Stimulated activated CD4-positive, alpha-beta T cell treated with anti-CD3 and anti-CD28 coated beads, TNF-alpha, amount 100 ng/mL, for 1 hour (primary cell): ENCODE results near the gene TOMM7.
"Not testable (repeated sequence)": the region's sequence is repeated elsewhere in the genome, so short reads cannot be mapped to it uniquely, and the experiment has no call there.

Experiments
- DNase-seq, 3 donors: peaks; one replicate each; pipeline ENCODE4 v3.0.0-alpha.2; 2020; ENCODE audit warnings: low read depth in 3 of 3, low spot score in 1 of 3

Gene TOMM7

GRCh38 chr7:22824760-22825159, 2.1 kb upstream of the TOMM7 start:
- no peak for DNase-seq

GRCh38 chr7:22823142-22823497, 471 bp upstream of the TOMM7 start:
- DNase-seq: no peak

DNA sequence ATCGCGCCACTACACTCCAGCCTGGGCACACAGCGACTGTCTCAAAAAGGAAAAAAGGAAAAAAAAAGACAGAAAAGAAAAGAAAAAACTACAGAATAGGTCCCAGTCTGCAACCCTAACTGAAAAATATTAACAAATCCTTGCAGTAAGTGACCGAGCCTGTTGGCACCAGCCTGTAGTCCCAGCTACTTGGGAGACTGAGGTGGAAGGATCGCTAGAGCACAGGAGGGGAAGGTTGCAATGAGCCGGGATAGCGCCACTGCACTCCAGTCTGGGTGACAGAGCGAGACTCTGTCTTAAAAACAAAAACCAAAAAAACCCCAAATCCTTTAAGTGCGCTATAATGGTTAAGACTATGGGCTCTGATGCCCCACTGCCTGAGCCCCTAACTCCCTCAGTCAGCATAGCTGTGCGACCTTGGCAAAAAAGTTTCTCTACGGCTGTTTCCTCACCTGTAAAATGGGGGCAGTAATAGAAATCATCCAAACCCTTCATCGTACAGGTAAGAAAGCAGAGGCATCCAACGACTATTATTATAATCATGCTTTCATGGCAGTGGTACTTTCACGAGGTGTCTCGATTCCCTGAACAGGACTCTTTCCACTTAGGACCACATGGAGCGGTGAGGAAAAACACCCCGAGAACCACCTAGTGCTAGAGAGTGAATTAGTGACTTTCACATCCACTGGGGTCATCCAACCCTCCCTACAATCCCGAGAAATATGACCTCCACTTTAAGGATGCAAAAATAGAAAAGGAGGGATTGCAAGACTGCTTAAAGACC, 755 bp downstream of the TOMM7 start:
- DNase-seq: no peak

DNA sequence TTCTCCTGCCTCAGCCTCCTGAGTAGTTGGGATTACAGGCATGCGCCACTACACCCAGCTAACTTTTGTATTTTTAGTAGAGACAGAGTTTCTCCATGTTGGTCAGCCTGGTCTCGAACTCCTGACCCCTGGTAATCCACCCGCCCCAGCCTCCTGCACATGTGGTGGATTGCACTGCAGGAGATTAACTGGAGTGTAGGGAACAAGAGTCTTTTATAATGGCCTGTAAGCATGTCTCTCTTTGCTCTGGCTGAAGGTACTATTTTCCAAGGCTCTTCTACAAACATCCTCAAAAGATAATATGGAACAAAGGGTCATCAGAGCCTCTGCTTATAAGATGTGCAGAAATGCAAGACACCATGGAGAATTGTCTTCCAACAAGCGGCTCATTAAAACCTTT, 3.2 kb downstream of the TOMM7 start:
- no peak for DNase-seq

- no peak for DNase-seq
Measured at GRCh38 chr7:22814261-22815208, 8.1 kb downstream of the TOMM7 start.

GRCh38 chr7:22812353-22812752, 10.3 kb downstream of the TOMM7 start:
- no peak for DNase-seq

DNA sequence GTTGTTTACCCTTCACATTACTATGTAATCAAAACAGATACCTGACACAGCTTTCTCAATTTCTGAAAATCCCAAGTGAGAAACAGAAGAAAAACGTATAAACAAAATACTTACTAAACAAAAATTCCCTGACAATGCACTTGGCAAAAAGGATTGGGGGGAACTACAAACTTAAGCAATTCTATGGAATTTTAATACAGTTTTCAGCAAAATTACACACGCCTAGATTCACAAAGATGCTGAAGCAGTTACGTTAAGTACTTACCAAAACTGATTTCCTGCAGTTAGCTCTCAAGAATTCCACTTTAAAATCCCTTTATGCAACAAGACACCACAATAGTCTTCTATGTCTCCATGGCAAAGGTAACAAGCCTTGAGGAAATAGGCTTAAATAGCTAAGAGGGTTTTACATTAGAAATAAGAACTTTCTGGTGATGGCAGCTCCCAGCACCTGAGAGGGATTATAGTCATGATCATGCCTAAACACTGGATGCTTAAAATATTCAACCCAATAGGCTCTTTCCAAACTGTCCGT, 10.8 kb downstream of the TOMM7 start:
- DNase-seq: no peak

- DNase-seq: no peak
Measured at GRCh38 chr7:22810843-22811242, 11.8 kb downstream of the TOMM7 start.

DNA sequence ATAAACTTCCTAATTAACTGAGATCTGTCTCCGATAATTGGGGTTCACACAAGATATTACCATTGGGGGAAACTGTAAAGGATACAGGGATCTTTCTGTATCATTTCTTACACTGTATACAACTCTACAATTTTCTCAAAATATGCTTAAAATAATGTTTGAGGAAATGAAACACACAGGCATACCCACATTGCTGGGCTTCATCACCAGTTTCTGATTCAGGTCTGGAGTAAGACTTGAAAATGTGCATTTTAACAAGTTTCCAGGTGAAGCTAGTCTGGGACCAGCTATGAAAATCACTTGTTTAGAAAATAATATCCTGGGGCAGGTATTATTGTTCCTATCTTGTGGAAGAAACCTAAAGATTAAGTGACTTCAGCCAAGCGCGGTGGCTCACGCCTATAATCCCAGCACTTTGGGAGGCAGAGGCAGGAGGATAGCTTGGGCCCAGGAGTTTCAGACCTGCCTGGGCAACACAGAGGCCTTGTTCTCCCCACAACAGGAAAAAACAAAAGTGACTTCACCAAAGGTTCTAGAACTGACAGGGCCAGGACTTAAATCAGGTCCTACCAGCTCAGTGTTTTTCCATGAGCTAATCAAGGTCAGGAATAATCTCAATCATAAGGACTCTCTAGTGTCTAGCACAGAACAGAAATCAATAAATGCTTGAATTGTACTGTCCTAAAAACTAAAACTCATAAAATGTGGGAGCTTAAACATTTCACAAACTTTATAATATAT, 12.6 kb downstream of the TOMM7 start:
- no peak for DNase-seq

- DNase-seq: no peak
Measured at GRCh38 chr7:22808140-22808539, 14.5 kb downstream of the TOMM7 start.

DNA sequence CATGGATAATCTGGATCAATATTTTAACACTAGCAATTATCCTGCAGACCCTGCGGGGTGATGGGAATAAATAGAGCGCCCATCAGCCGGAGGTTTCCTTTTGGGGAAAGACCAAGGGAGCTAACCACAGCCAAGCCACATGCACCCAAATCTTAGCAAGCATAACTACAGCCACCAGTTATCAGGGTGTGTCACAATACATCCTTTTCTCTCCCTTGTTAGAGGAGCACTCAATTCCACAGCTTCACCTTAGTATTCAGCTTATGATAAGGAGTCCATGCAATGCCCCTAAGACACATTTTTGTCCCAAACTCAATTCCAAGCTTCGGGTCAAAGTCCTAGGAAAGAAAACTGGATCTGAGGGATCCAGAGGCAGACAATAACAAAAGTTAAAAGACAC, 15.9 kb downstream of the TOMM7 start:
- DNase-seq: no peak

GRCh38 chr7:22805227-22805626, 17.4 kb downstream of the TOMM7 start:
- no peak for DNase-seq

DNA sequence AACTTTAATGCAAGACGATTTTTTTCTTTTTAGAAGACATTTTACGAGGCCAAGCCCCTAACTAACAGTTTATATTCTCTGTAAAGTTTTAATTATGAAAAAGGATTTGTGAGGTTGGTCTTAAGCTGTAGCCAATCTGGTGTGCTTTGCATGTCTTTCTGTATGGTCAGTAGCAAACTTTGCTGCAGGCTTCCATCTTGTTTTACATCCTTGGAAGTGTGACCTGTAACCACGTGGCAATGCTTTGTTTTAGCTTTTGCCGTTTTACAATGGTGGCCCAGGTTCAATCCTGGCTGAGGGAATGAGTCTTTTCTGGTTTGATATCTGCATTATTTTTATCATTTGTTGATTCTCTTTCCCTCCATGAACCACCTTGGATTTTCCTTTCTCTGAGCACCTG, 19.8 kb downstream of the TOMM7 start:
- not testable (repeated sequence) for DNase-seq

- DNase-seq: no peak
Measured at GRCh38 chr7:22802426-22802825, 20.2 kb downstream of the TOMM7 start.

- no peak for DNase-seq
Measured at GRCh38 chr7:22801912-22802311, 20.7 kb downstream of the TOMM7 start.

DNA sequence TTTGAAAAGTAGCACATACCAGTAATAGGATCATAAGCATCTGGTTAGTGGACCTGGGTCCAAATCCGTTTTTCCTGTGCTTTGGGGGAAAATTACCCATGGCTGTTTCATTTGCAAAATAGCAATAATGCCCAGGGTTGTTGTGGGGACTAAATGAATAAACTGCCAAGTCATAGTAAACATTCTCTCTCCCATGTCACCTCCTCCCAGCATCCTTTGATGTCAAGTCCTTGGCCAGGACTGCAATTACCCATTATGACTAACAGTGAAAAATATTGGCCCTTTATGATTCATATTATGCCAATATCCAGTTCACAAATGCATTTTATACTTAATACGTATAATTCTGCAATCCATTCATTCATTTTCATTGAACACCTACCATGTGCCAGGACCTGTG, 23.0 kb downstream of the TOMM7 start:
- DNase-seq: no peak

DNA sequence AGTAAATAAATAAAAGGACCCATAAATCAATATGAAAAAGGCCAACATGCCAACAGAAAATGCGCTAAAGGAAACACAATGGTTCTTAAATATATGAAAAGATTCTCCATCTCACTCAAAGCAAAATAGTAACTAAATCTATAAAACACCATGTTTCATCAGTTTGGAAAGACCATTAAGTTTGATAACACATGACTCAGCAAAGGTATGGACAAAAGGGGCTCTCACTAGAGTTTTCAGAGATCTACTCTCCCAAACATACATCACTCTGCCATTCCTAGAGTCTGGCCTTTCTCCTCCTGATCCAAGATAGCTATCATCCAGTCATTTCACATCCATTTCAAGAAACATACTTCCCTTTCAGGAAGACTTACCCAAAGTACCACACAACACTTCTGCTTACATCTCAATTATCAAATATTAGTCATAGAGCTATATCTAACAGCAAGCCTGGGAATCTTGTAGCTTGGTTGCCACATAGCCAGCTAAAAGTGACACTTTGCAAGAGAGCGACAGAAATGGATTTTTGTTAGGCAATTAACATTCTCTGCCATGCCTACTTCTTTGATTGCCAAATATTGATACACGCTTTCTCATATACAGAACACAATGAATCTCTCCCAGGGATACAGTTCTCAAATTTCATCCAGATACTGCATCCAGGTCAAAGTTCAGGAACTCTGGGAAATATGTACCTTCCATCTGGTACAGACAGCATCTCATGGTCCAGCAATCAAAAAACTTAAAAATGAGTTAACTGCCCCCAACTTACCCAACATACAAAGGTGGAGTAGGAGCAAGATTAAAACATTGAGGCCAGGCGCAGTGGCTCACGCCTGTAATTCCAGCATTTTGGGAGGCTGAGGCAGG, 28.8 kb downstream of the TOMM7 start:
- DNase-seq: no peak

GRCh38 chr7:22791204-22792158, 31.2 kb downstream of the TOMM7 start:
- DNase-seq: no peak

DNA sequence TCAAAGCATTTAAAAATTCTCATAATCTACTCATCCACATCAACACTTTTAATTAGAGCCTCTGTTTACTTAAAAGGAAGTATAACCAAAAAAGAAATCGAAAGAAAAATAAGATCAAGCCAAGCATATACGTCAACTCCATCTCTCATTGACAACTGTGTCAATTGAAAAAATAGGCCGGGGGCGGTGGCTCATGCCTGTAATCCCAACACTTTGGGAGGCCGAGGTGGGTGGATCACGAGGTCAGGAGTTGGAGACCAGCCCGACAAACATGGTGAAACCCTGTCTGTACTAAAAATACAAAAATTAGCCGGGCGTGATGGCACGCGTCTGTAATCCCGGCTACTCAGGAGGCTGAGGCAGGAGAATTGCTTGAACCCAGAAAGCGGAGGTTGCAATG, 32.0 kb downstream of the TOMM7 start:
- not testable (repeated sequence) for DNase-seq
